Activated naive CD8-positive, alpha-beta T cell treated with anti-CD3 and anti-CD28 coated beads for 36 hours (primary cell): ENCODE measurements around the gene DPH3. TPM values are rescaled to one million over a fixed set of nuclear protein-coding genes. Genes with fewer than 3 reads are reported as not detected.

Experiments used
- DNase-seq: peaks from one replicate; pipeline ENCODE4 v3.0.0; 2021
- H3K27ac Mint-ChIP-seq: one replicate; pipeline ENCODE4 v1.8.0; 2022; ENCODE audit warnings: mild to moderate bottlenecking, moderate library complexity, mixed read lengths
- H3K27me3 Mint-ChIP-seq: one replicate; pipeline ENCODE4 v1.8.0; 2022; ENCODE audit warnings: mild to moderate bottlenecking, mixed read lengths
- H3K36me3 Mint-ChIP-seq: one replicate; pipeline ENCODE4 v1.8.0; 2021; ENCODE audit warnings: mild to moderate bottlenecking, mixed read lengths
- H3K4me1 Mint-ChIP-seq: one replicate; pipeline ENCODE4 v1.8.0; 2021; ENCODE audit warnings: mixed read lengths
- H3K4me3 Mint-ChIP-seq: one replicate; pipeline ENCODE4 v1.8.0; 2022; ENCODE audit warnings: mild to moderate bottlenecking, moderate library complexity, mixed read lengths
- H3K9me3 Mint-ChIP-seq: one replicate; pipeline ENCODE4 v1.8.0; 2022; ENCODE audit warnings: mixed read lengths
- total RNA-seq, 2 experiments: library from RNA; stranded (reverse); gene quantifications; one replicate each; pipeline ENCODE4 v1.2.3, GENCODE V29; 2021

The DPH3 gene
- total RNA-seq, 2 experiments from 2014 or later: 28.2 to 28.7 TPM

DNA sequence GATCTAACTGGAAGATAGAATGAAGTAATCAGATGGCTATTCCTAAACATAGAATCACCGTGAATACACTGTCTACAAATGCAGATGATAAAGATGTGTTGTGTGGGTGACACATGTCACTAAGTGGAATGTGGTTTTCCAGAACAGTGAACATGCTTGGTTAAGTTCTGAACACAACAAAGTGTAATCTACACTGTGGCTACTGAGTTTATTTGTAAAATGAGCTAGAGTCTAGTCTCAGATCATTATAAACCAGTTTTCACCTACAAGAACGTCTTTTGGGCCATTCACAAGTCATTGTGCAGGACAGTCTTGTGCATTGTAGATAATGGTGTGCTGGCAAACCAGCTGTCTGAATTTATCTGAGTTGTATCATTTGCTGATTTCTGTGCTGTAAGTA lies 35.6 kb upstream of the DPH3 start:
- H3K4me1 Mint-ChIP-seq: peaks cover 94% of the 10 kb centered on the region
- no peak for DNase-seq
- H3K36me3 Mint-ChIP-seq: peaks cover 83% of the 10 kb centered on the region
- no peaks in the 10 kb centered on the region for H3K27me3 Mint-ChIP-seq
- peak overlapping the region; percentile 96 for H3K27ac Mint-ChIP-seq
- H3K9me3 Mint-ChIP-seq: no peaks in the 10 kb centered on the region
- H3K4me3 Mint-ChIP-seq: peak overlapping the region; percentile 81

DNA sequence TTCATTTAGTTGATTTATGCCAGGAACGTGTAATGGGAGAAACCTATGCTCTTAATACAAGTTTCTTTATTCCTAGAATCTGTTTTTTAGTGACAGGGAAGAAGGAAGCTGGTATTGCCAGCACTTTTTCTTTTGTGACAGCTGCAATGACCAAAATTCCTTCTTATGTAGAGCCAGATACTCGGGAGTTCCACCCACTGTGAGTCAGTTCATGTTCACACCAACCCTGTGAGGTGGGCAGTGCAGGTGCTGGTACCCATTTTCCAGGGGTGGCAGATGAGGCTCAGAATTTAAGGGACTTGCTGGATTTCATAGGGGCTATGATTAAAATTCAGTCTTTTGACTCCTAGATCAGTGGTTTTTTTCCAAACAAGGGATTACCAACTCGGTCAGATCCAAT lies 35.0 kb upstream of the DPH3 start:
- no peak for DNase-seq
- Mint-ChIP-seq H3K36me3 (peaks cover 82% of the 10 kb centered on the region), H3K4me3 (peak overlapping the region; percentile 9), H3K4me1 (peaks cover 92% of the 10 kb centered on the region), H3K27ac (peak overlapping the region; percentile 96), H3K27me3 (no peaks in the 10 kb centered on the region), H3K9me3 (no peaks in the 10 kb centered on the region)

DNA sequence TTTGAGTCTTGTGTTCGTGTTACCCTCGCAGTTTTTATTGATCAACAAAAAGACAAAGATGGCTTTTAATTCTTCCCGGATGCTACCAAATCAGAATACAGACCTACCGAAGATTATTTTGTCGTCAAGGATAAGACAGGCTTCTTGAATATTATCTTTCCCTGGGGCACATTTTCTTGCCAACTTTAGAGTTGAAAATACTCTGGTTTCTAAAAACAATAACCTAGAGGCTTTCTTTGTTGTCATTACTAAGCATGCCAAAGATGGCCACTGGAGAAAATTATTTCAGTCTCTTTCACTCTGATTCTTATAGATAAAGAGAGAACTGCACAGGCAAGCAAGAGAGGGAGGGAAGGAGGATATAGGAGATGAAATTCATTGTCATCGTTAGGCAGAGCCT lies 34.1 kb upstream of the DPH3 start:
- Mint-ChIP-seq H3K4me3 (peak overlapping the region; percentile 29), H3K4me1 (peaks cover 92% of the 10 kb centered on the region), H3K27me3 (no peaks in the 10 kb centered on the region), H3K36me3 (peaks cover 83% of the 10 kb centered on the region), H3K9me3 (peaks cover under 1% of the 10 kb centered on the region), H3K27ac (peak overlapping the region; percentile 96)
- no peak for DNase-seq

DNA sequence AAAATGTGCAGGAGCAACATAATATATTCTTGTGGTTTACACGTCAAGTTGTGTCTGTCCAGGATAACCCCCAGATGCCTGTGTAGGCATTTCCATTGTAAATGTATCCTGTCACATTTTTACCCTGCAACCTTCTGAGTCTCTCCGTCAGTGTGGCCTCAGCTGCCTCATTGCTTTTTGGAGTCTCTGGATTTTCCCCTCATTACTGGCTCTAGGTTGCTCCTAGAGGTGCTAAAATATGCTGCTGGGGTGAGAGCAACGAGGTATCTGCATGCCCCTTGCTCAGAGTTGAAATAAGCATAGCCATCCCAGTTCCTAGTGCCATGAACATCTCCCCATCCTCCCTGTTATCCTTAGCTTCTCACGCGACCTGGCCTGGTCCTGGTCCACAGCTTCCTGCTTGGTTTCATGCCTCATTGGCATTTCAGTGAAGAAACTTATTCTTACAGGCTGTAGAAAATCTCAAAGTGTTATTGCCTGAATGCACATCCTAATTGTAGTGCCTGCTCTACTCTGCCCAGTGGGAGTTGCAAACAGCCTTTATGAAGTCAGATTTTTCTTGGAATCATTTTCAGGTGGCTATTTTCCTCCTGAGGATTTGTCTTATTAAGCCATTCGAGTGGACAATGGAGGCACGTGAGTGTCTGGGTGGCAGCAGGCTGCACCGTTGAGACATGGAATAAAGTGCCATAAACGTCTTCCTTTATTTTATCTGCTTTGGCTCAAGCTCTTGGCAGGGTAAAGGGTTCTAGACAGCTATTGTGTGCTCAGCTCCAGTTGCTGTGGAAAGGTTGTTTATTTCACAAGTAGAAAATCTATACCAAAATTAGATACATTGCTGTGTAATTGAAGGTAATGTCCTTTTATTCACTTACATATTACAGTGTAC lies 33.5 kb upstream of the DPH3 start:
- Mint-ChIP-seq H3K4me3 (no peak overlapping the region), H3K4me1 (peaks cover 96% of the 10 kb centered on the region), H3K27me3 (no peaks in the 10 kb centered on the region), H3K27ac (peak overlapping the region; percentile 96), H3K9me3 (peaks cover 7% of the 10 kb centered on the region), H3K36me3 (peaks cover 86% of the 10 kb centered on the region)
- DNase-seq: no peak

DNA sequence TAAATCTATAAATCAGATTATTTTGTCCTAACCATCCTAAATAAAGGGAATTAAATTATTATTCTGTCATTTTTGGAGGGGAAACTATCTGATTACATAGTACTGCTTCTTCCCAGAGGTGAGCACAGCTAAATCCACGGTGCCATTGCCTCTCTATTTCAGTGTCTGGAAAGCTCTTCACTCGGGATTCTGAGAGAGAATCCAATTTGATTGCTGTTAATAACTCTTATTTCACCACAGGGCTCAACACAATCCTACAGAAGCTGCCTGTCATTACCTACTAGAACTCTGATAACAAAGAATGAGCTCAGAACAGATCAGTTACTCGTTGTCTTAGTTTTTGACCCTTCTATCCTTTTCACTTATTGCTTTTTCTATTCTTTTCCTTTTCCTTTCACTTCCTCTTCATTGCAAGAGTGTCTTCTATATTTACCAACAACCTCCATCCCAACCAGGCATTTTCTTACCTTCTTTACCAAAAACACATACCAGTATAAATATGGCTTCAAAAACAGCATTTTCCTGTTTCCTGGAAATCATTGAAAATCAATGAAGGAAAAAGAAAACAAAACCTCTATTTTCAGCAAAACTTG lies 30.7 kb upstream of the DPH3 start:
- peaks cover 88% of the 10 kb centered on the region for H3K36me3 Mint-ChIP-seq
- H3K4me3 Mint-ChIP-seq: peak overlapping the region; percentile 52
- peaks cover 13% of the 10 kb centered on the region for H3K9me3 Mint-ChIP-seq
- no peak for DNase-seq
- peak overlapping the region; percentile 82 for H3K27ac Mint-ChIP-seq
- H3K4me1 Mint-ChIP-seq: peaks cover 92% of the 10 kb centered on the region
- H3K27me3 Mint-ChIP-seq: no peaks in the 10 kb centered on the region

DNA sequence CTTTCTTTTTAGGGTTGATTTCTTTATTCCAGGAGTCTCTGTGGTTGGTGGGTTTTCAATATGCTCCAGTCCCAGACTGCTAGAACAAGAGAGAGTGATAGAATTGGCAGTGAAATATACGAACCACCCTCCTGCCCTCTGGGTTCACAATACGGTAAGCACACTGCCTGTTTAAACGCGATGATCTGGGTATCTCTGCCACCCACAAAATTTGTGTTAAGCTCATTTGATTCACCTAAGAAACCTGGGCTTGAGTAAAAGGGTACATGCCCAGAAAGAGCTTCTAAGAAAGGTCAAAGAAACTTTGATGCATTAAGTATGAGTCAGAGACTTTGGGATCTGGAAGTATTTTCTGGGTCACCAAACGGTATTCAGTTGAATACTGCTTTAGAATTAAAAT lies 30.1 kb upstream of the DPH3 start:
- Mint-ChIP-seq H3K4me1 (peaks cover 92% of the 10 kb centered on the region), H3K27me3 (no peaks in the 10 kb centered on the region), H3K36me3 (peaks cover 89% of the 10 kb centered on the region), H3K4me3 (peak overlapping the region; percentile 64), H3K9me3 (peaks cover 13% of the 10 kb centered on the region), H3K27ac (peak overlapping the region; percentile 82)
- no peak for DNase-seq

DNA sequence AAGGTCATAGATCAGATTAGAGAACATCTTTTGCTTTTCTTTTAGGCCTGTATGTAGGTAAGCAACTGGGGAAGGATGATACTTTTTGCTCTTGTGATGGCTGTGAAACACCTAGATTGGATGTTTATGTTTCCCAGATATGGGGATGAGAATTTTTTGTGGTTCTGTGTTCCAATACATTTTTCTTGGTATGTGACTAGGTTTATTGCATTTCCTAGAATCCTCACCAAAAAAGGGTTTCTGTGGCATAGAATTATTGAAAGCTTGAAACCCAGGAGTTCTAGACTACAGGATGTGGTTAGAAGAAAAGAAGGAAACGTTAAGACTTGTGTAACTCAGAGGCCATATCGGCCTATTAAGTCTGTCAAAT lies 26.1 kb upstream of the DPH3 start:
- DNase-seq: no peak
- H3K4me3 Mint-ChIP-seq: peak overlapping the region; percentile 81
- peaks cover 13% of the 10 kb centered on the region for H3K9me3 Mint-ChIP-seq
- peaks cover 87% of the 10 kb centered on the region for H3K36me3 Mint-ChIP-seq
- H3K4me1 Mint-ChIP-seq: peaks cover 73% of the 10 kb centered on the region
- peak overlapping the region; percentile 88 for H3K27ac Mint-ChIP-seq
- H3K27me3 Mint-ChIP-seq: no peaks in the 10 kb centered on the region

DNA sequence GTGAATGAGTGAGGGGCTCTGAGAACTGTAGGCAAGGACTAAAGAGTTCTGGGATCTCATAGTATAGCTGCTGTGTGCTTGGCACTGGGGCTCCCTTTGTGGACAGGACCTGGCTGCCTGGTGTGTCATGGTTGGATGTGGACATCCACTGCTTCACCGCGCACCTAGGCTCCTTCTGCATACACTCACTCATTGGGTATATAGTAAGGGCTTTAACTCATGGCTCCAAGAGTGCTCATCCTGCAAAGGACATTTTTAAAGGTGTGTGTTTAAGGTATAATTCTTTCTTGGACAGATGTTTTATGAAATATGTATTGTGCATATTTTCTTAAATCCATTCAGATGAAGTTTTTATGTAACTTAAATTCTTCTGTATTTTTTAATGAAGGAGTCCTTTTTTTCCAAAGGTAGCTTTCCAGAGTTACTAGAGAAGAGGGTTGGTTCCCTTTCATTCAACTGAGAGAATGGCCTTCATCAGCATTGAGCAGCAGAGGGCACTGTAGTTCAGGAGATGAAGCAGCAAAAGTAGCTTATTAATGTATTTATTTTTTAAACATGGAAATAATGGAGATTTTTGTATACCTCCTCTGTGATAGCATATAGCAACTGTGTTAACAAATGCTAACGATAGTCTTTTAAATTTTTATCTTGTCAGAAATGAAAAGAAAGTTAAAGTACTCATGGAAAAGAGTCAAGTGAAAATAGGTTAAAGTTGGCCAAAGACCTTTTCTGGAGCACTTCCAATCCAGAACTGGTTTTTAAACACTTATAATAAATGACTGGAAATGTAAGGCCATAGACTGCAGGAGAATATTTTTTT lies 25.5 kb upstream of the DPH3 start:
- Mint-ChIP-seq H3K4me3 (peak overlapping the region; percentile 81), H3K27ac (peak overlapping the region; percentile 88), H3K27me3 (no peaks in the 10 kb centered on the region), H3K36me3 (peaks cover 81% of the 10 kb centered on the region), H3K4me1 (peaks cover 73% of the 10 kb centered on the region), H3K9me3 (peaks cover 13% of the 10 kb centered on the region)
- DNase-seq: peak; percentile 36

DNA sequence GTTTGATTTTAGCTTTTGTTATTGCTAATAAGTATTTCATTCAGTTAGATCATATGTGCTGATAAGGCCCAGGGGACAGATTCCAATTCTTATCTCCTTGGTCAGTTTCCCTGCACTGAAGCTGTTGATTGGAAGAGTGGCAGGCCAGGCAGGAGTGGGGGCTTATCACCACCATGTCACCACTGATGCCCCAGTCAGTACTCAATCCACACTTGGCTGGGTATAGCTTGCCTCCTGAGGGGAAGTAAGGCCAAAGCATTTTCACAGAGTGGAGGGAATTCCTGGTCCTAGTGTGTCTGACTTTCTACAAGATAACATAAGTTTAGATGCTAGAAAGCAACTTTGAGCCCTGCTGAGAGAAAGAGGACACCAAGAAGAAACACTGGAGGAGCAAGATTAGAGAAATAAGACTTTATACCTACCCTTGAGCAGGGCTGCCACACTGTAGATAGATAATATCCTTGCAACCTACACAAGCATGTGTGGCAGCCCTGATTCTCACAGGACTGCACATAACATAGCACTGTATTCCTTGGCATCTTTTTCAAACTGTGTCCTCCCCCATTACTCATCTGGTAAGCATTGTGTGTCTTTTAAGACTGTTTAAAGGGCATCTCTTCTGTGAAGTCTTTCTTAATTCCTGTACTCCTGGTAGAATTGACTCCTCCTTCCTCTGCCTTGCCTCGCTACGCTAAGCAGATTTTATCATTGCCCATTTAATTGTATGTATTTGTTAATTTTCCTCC lies 24.6 kb upstream of the DPH3 start:
- Mint-ChIP-seq H3K36me3 (peaks cover 82% of the 10 kb centered on the region), H3K9me3 (peaks cover 13% of the 10 kb centered on the region), H3K4me1 (peaks cover 74% of the 10 kb centered on the region), H3K27ac (peak overlapping the region; percentile 88), H3K4me3 (peak overlapping the region; percentile 81), H3K27me3 (no peaks in the 10 kb centered on the region)
- DNase-seq: no peak

DNA sequence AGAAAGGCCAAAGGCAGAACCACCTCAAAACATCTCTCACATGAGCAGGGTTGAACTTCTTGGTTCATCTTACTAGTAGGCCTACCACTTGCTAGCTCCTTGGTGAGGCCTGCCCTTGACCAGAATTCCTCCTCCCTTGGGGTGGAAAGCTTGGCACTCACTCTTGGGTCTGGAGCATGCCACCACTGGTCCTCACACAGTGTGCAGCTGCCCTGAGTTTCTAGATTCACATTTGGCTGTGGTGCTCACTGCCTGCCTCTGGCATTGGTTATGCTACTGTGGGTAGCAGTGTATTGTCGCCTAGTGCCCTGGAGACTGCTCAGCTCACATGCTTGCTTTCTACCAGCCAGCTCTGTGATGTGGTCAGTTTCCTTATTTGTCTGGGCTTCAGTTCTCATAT lies 23.9 kb upstream of the DPH3 start:
- no peaks in the 10 kb centered on the region for H3K27me3 Mint-ChIP-seq
- peak overlapping the region; percentile 88 for H3K27ac Mint-ChIP-seq
- H3K36me3 Mint-ChIP-seq: peaks cover 80% of the 10 kb centered on the region
- H3K4me3 Mint-ChIP-seq: peak overlapping the region; percentile 81
- peaks cover 10% of the 10 kb centered on the region for H3K9me3 Mint-ChIP-seq
- DNase-seq: no peak
- peaks cover 72% of the 10 kb centered on the region for H3K4me1 Mint-ChIP-seq

DNA sequence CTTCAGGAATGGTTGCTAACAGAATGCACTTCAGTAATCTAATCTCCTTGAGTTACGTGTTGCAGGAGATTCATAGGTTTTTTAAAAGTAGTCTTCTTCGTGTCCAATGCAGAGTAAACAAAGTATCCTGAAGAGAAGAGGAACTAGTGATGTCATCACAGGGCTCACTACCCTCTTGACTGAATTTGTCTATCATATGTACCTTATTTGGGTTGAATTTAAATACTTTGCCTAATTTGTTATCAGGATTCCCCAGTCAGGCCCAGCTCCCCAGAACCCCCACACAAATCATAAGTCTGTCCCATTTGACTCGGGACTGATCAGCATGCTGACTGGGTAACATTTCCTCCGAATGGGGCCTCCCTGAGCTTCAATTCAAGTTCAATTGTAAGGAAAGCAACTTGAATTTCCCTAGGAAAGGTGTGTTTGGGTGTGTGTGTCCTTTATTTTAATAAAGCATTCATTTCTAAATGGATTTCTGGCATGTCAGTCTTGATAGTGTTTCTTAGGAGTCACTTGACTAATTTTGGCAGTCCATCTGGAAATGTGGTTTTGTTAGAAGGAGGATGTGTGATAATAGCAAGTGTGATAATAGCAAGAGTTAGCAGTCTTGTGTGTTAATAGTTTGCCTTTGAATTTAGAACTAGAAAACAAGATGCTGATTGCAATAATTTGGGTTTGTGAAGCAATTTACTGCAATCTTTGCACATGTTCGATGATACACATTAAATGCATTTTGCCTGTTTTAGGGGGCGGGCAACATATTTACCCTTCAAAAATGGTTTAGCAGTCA lies 22.2 kb upstream of the DPH3 start:
- H3K4me1 Mint-ChIP-seq: peaks cover 63% of the 10 kb centered on the region
- H3K27me3 Mint-ChIP-seq: no peaks in the 10 kb centered on the region
- no peaks in the 10 kb centered on the region for H3K9me3 Mint-ChIP-seq
- DNase-seq: no peak
- peak overlapping the region; percentile 88 for H3K27ac Mint-ChIP-seq
- H3K36me3 Mint-ChIP-seq: peaks cover 82% of the 10 kb centered on the region
- peak overlapping the region; percentile 81 for H3K4me3 Mint-ChIP-seq

DNA sequence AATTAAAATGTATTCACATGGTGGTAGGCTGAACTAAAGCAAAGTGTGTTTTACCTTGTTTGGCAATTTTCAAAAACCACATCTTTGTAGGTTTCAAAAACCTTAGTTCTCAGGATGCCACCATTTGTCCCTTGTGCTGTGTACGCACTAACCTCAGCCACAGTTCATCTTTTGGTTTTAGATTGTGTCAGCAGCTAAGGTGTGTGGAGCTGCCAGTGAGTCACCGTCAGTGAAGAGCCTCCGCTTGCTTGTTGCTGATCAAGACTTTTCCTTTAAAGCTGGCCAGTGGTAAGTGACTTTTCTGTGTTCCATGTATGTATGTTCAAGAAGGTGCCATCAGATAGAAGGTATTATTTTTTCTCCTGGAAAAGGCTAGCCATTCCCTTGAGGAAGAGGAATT lies 21.4 kb upstream of the DPH3 start:
- DNase-seq: peak; percentile 74
- H3K4me1 Mint-ChIP-seq: peaks cover 56% of the 10 kb centered on the region
- peak overlapping the region; percentile 88 for H3K27ac Mint-ChIP-seq
- no peaks in the 10 kb centered on the region for H3K9me3 Mint-ChIP-seq
- H3K36me3 Mint-ChIP-seq: peaks cover 76% of the 10 kb centered on the region
- no peaks in the 10 kb centered on the region for H3K27me3 Mint-ChIP-seq
- peak overlapping the region; percentile 81 for H3K4me3 Mint-ChIP-seq

DNA sequence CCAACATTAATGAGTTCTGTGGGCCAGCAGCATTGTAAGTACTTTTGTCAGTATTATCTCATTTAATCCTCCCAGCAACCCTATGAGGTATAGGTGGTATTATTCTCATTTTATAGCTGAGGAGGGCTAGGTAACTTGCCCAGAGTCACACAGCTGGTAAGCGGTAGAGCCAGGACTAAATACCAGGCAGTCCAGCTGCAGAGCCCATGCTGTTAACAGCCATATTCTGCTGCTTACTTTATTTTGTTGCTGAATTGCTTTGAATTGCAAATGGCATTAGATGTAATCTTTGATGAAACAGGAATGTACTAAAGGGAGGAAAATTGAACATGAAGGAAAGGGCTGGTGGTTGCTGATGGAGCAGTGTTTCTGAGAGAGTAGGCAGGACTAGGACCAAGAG lies 19.9 kb upstream of the DPH3 start:
- Mint-ChIP-seq H3K27me3 (no peaks in the 10 kb centered on the region), H3K36me3 (peaks cover 64% of the 10 kb centered on the region), H3K4me1 (peaks cover 42% of the 10 kb centered on the region), H3K9me3 (no peaks in the 10 kb centered on the region), H3K4me3 (peak overlapping the region; percentile 81), H3K27ac (peak overlapping the region; percentile 88)
- DNase-seq: no peak

DNA sequence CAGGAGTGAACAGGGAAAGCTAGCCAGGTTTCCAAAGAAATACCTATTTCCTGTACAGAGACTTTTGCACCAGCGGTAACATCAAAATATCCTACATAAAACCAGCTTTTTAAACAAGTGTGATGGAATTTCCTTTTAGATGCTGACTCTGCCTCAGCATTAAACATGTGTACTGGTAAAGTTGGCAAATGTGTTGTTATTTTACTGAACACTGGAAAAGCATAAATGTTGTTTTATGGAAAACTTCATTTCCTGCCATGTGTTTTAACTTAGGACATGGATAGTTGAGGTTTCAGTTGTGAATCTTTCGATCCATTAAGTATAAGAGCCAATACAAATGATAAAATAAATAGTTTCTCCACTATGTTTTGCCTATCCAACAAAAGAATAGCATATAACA lies 15.9 kb upstream of the DPH3 start:
- Mint-ChIP-seq H3K27ac (no peak overlapping the region), H3K4me1 (peaks cover 24% of the 10 kb centered on the region), H3K4me3 (no peak overlapping the region), H3K27me3 (no peaks in the 10 kb centered on the region), H3K36me3 (peaks cover 42% of the 10 kb centered on the region), H3K9me3 (no peaks in the 10 kb centered on the region)
- DNase-seq: no peak
